OCI-LY3 (cell line): ENCODE data around the gene CLPTM1L.

ENCODE experiments used
- H2AFZ ChIP-seq: fragments of 200-600, 300-600 bp; shearing (Covaris generic); 2 replicates; pipeline ENCODE4 v1.6.0; 2014; ENCODE audit warnings: antibody characterized with exemption, low read depth, low read length
- H3K27ac ChIP-seq: fragments of 200-600, 300-600 bp; sonication (generic); 2 replicates; pipeline ENCODE4 v1.5.1; 2014; ENCODE audit warnings: mild to moderate bottlenecking, low read length, moderate library complexity, mixed read lengths
- H3K27me3 ChIP-seq: fragments of 200-600, 300-600 bp; sonication (generic); 2 replicates; pipeline ENCODE4 v1.6.1; 2014; ENCODE audit warnings: low read depth, low read length, mixed read lengths
- H3K36me3 ChIP-seq: fragments of 200-600, 300-600 bp; sonication (generic); replicated peaks from 2 replicates; pipeline ENCODE3; 2014; ENCODE audit warnings: low read depth, low read length, mixed read lengths
- H3K4me1 ChIP-seq: fragments of 300-600, 200-600 bp; sonication (generic); 2 replicates; pipeline ENCODE4 v1.6.1; 2014; ENCODE audit warnings: low read length, mixed read lengths
- H3K4me2 ChIP-seq: fragments of 200-600, 300-600 bp; sonication (generic); 2 replicates; pipeline ENCODE4 v1.6.1; 2014; ENCODE audit warnings: low read length, mixed read lengths
- H3K4me3 ChIP-seq: fragments of 300-600, 200-600 bp; sonication (generic); 2 replicates; pipeline ENCODE4 v1.5.1; 2014; ENCODE audit warnings: antibody characterized with exemption, mild to moderate bottlenecking, low read length, moderate library complexity
- H3K79me2 ChIP-seq: fragments of 300-600, 200-600 bp; shearing (Covaris generic); 2 replicates; pipeline ENCODE4 v1.6.1; 2014; ENCODE audit warnings: mild to moderate bottlenecking, low read length, mixed read lengths
- H3K9ac ChIP-seq: fragments of 300-600, 200-600 bp; shearing (Covaris generic); 2 replicates; pipeline ENCODE4 v1.6.0; 2014; ENCODE audit warnings: mild to moderate bottlenecking, low read length, moderate library complexity
- H3K9me3 ChIP-seq: fragments of 200-600, 300-600 bp; shearing (Covaris generic); 2 replicates; pipeline ENCODE4 v1.6.1; 2014; ENCODE audit warnings: low read length, mixed read lengths; ENCODE audit not compliant: insufficient read depth
- H4K20me1 ChIP-seq: fragments of 200-600, 300-600 bp; sonication (generic); 2 replicates; pipeline ENCODE4 v1.6.1; 2016; ENCODE audit warnings: low read length, mixed read lengths; ENCODE audit not compliant: insufficient read depth
- EZH2phosphoT487 ChIP-seq: fragments of 200-600 bp; shearing (Covaris generic); IDR thresholded peaks from 2 replicates; pipeline ENCODE4 v1.6.1; 2018; ENCODE audit warnings: antibody characterized with exemption, mixed run types, low read depth
- TF ChIP-seq, protein P1 (sequence below): fragments of 200-600, 300-600 bp; sonication (generic); IDR thresholded peaks from 2 replicates; pipeline ENCODE4 v1.5.1; 2014; ENCODE audit warnings: antibody characterized with exemption, low read length, low read depth

The CLPTM1L gene

DNA sequence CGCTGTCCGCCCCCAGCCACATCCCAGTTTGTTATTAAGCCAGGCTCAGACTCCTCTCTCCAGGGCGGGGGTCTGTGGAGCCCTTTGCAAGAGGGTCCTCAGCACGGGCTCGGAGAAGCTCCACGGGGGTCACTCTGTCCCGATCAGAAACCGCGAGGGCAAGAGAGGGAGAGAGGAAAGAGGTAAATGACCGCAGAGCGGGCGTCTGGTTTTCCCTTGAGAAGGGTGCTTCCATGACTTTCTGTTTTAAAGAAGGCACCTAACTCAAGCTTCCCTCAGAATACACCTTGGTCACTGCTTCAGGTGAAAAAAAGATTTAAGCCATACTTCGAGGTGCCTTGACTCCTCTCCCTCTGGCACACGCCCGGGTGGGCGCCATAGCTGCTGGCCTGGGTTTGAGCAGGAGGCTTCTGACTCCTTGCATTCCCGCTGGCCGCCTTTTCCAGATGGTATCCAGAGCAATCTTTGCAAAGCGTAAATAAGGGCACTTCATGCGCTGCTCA, 44.3 kb downstream of the CLPTM1L start:
- H4K20me1 ChIP-seq: no peaks in the 10 kb centered on the region
- no peaks in the 10 kb centered on the region for H3K9me3 ChIP-seq
- no peak overlapping the region for H3K27ac ChIP-seq
- H3K36me3 ChIP-seq: no peaks in the 10 kb centered on the region
- H3K79me2 ChIP-seq: no peaks in the 10 kb centered on the region
- H2AFZ ChIP-seq: no peak overlapping the region
- peaks cover 6% of the 10 kb centered on the region; the same call in 1 of the 2 replicates for H3K4me1 ChIP-seq
- H3K4me3 ChIP-seq: no peak overlapping the region
- no peak overlapping the region for H3K9ac ChIP-seq
- no peak for TF ChIP-seq EZH2phosphoT487
- TF ChIP-seq, protein P1, sequence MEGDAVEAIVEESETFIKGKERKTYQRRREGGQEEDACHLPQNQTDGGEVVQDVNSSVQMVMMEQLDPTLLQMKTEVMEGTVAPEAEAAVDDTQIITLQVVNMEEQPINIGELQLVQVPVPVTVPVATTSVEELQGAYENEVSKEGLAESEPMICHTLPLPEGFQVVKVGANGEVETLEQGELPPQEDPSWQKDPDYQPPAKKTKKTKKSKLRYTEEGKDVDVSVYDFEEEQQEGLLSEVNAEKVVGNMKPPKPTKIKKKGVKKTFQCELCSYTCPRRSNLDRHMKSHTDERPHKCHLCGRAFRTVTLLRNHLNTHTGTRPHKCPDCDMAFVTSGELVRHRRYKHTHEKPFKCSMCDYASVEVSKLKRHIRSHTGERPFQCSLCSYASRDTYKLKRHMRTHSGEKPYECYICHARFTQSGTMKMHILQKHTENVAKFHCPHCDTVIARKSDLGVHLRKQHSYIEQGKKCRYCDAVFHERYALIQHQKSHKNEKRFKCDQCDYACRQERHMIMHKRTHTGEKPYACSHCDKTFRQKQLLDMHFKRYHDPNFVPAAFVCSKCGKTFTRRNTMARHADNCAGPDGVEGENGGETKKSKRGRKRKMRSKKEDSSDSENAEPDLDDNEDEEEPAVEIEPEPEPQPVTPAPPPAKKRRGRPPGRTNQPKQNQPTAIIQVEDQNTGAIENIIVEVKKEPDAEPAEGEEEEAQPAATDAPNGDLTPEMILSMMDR: no peak
- H3K4me2 ChIP-seq: no peak overlapping the region
- H3K27me3 ChIP-seq: no peaks in the 10 kb centered on the region

- Histone ChIP-seq H4K20me1 (no peaks in the 10 kb centered on the region), H3K4me3 (no peak overlapping the region), H3K9ac (no peak overlapping the region), H3K4me1 (peaks cover 6% of the 10 kb centered on the region; the same call in 1 of the 2 replicates), H2AFZ (no peak overlapping the region), H3K79me2 (no peaks in the 10 kb centered on the region), H3K9me3 (no peaks in the 10 kb centered on the region), H3K4me2 (no peak overlapping the region), H3K36me3 (no peaks in the 10 kb centered on the region), H3K27ac (no peak overlapping the region), H3K27me3 (no peaks in the 10 kb centered on the region)
- TF ChIP-seq, protein P1: no peak
- no peak for TF ChIP-seq EZH2phosphoT487
Measured at GRCh38 chr5:1299961-1300360, 44.9 kb downstream of the CLPTM1L start.

DNA sequence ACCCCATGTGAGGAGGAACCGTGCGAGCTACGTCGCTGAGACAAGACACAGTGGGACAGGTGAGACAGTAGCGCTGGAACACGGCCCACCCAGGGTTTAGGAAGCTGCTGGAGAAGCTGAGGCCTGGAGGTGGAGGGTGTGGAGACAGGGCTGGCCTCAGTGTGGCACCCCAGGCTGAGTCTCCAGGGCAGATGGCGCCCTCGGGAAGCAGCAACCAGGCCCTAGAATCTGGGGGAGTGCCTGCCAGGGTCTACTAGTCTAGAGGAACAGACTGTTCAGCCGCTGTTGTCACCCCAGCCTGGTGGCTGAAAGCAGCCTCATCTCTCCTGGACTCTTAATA, 45.4 kb downstream of the CLPTM1L start:
- Histone ChIP-seq H3K27ac (no peak overlapping the region), H3K9ac (no peak overlapping the region), H3K4me2 (no peak overlapping the region), H3K36me3 (no peaks in the 10 kb centered on the region), H2AFZ (no peak overlapping the region), H4K20me1 (no peaks in the 10 kb centered on the region), H3K79me2 (no peaks in the 10 kb centered on the region), H3K27me3 (no peaks in the 10 kb centered on the region), H3K4me3 (no peak overlapping the region), H3K9me3 (no peaks in the 10 kb centered on the region), H3K4me1 (peaks cover 6% of the 10 kb centered on the region; the same call in 1 of the 2 replicates)
- TF ChIP-seq, protein P1: no peak
- no peak for TF ChIP-seq EZH2phosphoT487

- Histone ChIP-seq H3K4me3 (no peak overlapping the region), H2AFZ (no peak overlapping the region), H4K20me1 (no peaks in the 10 kb centered on the region), H3K4me1 (peaks cover 4% of the 10 kb centered on the region; the same call in 1 of the 2 replicates), H3K9ac (no peak overlapping the region), H3K9me3 (no peaks in the 10 kb centered on the region), H3K79me2 (no peaks in the 10 kb centered on the region), H3K27me3 (no peaks in the 10 kb centered on the region), H3K27ac (no peak overlapping the region), H3K36me3 (no peaks in the 10 kb centered on the region), H3K4me2 (no peak overlapping the region)
- TF ChIP-seq, protein P1: no peak
- TF ChIP-seq EZH2phosphoT487: no peak
Measured at GRCh38 chr5:1298723-1299510, 46.0 kb downstream of the CLPTM1L start.
